Choroid plexus epithelial cell (primary cell): ENCODE results near the gene PANK1.
A peak's percentile ranks its signal among the peaks of the same experiment; 100 is the strongest.
"Not testable (repeated sequence)": the region's sequence is repeated elsewhere in the genome, so short reads cannot be mapped to it uniquely, and the experiment has no call there.

ENCODE experiments used
- DNase-seq: peaks from one replicate; pipeline ENCODE4 v3.0.0-alpha.2; 2010; ENCODE audit warnings: low read depth
- H3K4me3 ChIP-seq: 2 replicates; pipeline ENCODE4 v1.5.1; 2011; ENCODE audit warnings: low read depth, mild to moderate bottlenecking, control low read depth, low read length, moderate library complexity
- CTCF ChIP-seq: conservative IDR thresholded peaks from 2 replicates; pipeline ENCODE4 v1.5.1; 2011; ENCODE audit warnings: low read depth, mild to moderate bottlenecking, control low read depth, inconsistent platforms, low read length, moderate library complexity

PANK1 gene

GRCh38 chr10:89622151-89622550, 22.9 kb downstream of the PANK1 start:
- no peak for DNase-seq
- no peak overlapping the region for H3K4me3 ChIP-seq
- no peak for TF ChIP-seq CTCF

GRCh38 chr10:89621438-89621837, 23.6 kb downstream of the PANK1 start:
- H3K4me3 ChIP-seq, result no peak overlapping the region
- no peak for DNase-seq
- TF ChIP-seq CTCF, result no peak

GRCh38 chr10:89620296-89620695, 24.7 kb downstream of the PANK1 start:
- not testable (repeated sequence) for H3K4me3 ChIP-seq, DNase-seq

- no peak overlapping the region for H3K4me3 ChIP-seq
- DNase-seq, result peak; percentile 63
- no peak for TF ChIP-seq CTCF
Measured at GRCh38 chr10:89615824-89616223, 29.2 kb downstream of the PANK1 start.

GRCh38 chr10:89615112-89615511, 29.9 kb downstream of the PANK1 start:
- no peak overlapping the region for H3K4me3 ChIP-seq
- no peak for DNase-seq

GRCh38 chr10:89613582-89613981, 31.5 kb downstream of the PANK1 start:
- H3K4me3 ChIP-seq, result no peak overlapping the region
- DNase-seq, result peak; percentile 77
- no peak for TF ChIP-seq CTCF

More at GRCh38 chr10:89615112-89615511, 29.9 kb downstream of the PANK1 start:
- no peak for TF ChIP-seq CTCF

GRCh38 chr10:89611282-89611681, 33.8 kb downstream of the PANK1 start:
- no peak for DNase-seq
- no peak overlapping the region for H3K4me3 ChIP-seq
- no peak for TF ChIP-seq CTCF
